ENCODE measurements around the gene HIP1.
"Not testable (repeated sequence)": the region's sequence is repeated elsewhere in the genome, so short reads cannot be mapped to it uniquely, and the experiment has no call there.

HIP1 gene

GRCh38 chr7:75738604-75738974 lies at the start of gene HIP1:
Gene HIP1 (minus strand): TSS chr7:75738941. CDS start chr7:75738920, 21 bp downstream.
- DNase-seq (ENCODE audit: low read depth in 2 of 2, low spot score in 1 of 2): no peak

DNA sequence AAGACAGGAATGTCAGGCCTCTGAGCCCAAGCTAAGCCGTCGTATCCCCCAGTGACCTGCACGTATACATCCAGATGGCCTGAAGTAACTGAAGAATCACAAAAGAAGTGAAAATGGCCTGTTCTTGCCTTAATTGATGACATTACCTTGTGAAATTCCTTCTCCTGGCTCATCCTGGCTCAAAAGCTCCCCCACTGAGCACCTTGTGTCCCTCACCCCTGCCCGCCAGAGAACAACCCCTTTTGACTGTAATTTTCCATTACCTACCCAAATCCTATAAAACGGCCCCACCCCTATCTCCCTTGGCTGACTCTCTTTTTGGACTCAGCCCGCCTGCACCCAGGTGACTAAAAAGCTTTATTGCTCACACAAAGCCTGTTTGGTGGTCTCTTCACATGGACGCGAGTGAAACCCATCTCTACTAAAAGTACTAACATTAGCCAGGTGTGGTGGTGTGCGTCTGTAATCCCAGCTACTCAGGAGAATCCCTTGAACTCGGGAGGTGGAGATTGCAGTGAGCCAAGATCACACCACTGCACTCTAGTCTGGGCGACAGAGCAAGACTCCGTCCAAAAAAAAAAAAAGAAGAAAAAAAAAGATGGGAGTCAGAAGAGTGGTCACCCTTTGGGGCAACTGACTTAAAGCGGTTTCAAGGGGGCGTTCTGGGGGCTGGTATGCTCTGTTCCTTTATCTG lies 49.6 kb upstream of the HIP1 start:
- DNase-seq (ENCODE audit: low read depth in 2 of 2, low spot score in 1 of 2): not testable (repeated sequence)

- not testable (repeated sequence) for DNase-seq (ENCODE audit: low read depth in 2 of 2, low spot score in 1 of 2)
These were observed 44.3 kb upstream of the HIP1 start for GRCh38 chr7:75783058-75783457.

- DNase-seq (ENCODE audit: low read depth in 2 of 2, low spot score in 1 of 2): not testable (repeated sequence)
These were observed 42.0 kb upstream of the HIP1 start for GRCh38 chr7:75780647-75781273.

- not testable (repeated sequence) for DNase-seq (ENCODE audit: low read depth in 2 of 2, low spot score in 1 of 2)
These were observed 40.8 kb upstream of the HIP1 start for GRCh38 chr7:75779516-75779915.

DNA sequence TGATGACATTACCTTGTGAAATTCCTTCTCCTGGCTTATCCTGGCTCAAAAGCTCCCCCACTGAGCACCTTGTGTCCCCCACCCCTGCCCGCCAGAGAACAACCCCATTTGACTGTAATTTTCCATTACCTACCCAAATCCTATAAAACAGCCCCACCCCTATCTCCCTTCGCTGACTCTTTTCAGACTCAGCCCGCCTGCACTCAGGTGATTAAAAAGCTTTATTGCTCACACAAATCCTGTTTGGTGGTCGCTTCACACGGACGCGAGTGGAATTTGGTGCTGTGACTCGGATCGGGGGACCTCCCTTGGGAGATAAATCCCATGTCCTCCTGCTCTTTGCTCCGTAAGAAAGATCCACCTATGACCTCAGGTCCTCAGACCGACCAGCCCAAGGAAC lies 40.3 kb upstream of the HIP1 start:
- DNase-seq (ENCODE audit: low read depth in 2 of 2, low spot score in 1 of 2): not testable (repeated sequence)

DNA sequence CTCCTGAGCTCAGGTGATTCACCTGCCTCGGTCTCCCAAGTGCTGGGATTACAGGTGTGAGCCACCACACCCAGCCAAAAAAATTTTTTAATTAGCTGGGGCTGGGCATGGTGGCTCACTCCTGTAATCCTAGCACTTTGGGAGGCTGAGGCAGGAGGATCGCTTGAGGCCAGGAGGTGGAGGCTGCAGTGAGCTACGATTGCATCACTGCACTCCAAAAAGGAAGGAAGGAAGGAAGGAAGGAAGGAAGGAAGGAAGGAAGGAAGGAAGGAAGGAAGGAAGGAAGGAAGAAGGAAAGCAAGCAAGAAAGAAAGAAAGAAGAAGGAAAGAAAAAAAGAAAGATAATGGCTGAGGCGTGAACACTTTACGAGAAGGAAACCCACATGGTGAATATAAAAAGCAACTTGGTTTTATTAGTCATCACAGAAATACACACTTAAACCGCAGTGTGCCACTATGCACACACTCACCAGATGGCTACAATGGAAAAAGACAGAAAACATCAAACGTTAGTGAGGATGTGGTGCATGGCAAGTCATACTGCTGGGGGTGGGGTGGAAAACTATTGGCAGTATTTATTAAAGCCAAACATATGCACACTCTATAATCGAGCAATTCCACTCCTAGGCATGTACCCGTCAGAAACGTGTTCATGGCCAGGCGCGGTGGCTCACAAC lies 37.7 kb upstream of the HIP1 start:
- DNase-seq (ENCODE audit: low read depth in 2 of 2, low spot score in 1 of 2): peak; percentile 19 to 39

DNA sequence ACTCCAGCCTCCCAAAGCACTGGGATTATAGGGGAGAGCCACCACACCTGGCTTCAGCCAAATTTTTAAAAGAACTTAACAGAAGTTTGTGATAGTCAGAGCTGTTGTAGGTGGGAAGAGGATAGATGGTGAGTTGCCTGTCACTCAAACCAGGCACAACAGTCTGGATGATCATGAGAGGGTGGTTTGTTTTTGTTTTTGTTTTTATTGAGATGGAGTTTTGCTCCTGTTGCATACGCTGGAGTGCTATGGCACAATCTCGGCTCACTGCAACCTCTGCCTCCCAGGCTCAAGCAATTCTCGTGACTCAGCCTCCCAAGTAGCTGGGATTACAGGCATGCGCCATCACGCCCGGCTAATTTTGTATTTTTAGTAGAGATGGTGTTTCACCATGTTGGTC lies 35.2 kb upstream of the HIP1 start:
- not testable (repeated sequence) for DNase-seq (ENCODE audit: low read depth in 2 of 2, low spot score in 1 of 2)

- no peak for DNase-seq (ENCODE audit: low read depth in 2 of 2, low spot score in 1 of 2)
These were observed 33.6 kb upstream of the HIP1 start, which contains the start of gene CCL26 for GRCh38 chr7:75772081-75773077. Gene CCL26 (minus strand): TSS chr7:75772211. CDS start chr7:75772176, 35 bp downstream.

DNA sequence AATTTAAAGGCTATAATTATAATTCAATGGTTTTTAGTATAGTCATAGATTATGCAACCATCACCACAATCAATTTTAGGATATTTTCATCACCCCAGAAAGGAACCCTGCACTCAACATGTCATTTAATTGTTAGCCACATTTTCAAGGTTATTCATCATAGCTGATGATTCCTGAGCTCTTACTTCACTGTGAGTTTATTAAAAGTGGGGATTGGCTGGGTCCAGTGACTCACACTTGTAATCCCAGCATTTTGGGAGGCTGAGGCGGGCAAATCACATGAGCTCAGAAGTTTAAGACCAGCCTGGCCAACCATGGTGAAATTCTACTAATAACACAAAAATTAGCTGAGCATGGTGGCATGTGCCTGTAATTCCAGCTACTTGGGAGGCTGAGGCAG lies 32.5 kb upstream of the HIP1 start:
- no peak for DNase-seq (ENCODE audit: low read depth in 2 of 2, low spot score in 1 of 2)

DNA sequence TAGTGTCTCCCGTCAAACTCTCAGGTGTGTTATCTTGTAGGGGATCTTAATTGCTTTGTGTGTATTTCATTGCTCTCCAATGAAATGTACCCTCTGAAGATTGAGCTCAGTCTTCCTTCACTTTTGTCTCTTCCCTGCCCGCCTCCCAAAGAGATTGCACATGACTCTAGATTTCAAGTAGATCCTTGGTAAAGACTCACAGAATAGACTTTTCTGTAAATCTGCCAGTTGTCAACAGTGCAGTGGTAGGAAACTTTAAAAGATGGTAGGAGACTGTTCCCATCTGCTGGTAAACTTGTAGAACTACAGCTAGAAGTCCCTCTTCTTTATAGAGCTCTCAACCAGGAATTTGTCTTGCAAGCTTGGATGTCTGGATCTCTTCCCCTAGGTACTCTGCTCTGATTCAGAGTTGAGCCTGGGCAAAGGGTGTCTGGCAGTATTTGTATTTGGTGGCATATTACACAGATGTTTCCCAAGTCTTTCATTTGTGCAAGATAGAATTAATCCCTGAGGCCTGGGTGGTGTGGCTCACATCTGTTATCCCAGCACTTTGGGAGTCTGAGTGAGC lies 23.7 kb upstream of the HIP1 start:
- DNase-seq (ENCODE audit: low read depth in 2 of 2, low spot score in 1 of 2): no peak

- DNase-seq (ENCODE audit: low read depth in 2 of 2, low spot score in 1 of 2): not testable (repeated sequence)
These were observed 23.1 kb upstream of the HIP1 start for GRCh38 chr7:75761801-75762200.

- DNase-seq (ENCODE audit: low read depth in 2 of 2, low spot score in 1 of 2): no peak
These were observed 19.8 kb upstream of the HIP1 start for GRCh38 chr7:75758491-75758890.

- DNase-seq (ENCODE audit: low read depth in 2 of 2, low spot score in 1 of 2): no peak
These were observed 19.1 kb upstream of the HIP1 start for GRCh38 chr7:75757860-75758259.

DNA sequence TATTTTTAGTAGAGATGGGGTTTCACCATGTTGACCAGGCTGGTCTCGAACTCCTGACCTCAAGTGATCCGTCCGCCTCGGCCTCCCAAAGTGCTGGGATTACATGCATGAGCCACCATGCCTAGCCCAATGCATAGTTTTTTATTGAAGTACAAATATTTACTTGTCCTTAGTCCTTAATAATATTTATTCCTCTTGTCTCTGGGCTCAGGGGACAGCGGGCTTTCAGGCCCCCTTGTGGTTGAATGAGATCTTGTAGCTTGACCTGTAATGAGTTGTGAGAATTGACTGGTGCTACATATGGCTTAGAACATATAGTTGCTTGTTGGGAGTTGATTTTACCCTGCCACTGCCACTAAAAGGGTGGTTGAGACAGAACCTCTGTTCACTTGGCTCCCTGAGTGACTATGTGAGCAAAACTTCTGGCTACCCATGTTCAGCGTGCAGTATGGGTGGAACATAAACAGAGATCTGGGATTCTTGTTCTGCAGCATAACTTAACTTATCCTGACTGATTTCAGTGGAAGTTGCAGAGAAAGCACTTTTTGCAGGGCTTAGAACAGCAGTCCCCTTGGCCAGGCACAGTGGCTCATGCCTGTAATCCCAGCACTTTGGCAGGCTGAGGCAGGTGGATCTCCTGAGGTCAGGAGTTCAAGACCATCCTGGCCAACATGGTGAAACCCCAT lies 18.4 kb upstream of the HIP1 start:
- no peak for DNase-seq (ENCODE audit: low read depth in 2 of 2, low spot score in 1 of 2)

- DNase-seq (ENCODE audit: low read depth in 2 of 2, low spot score in 1 of 2): no peak
These were observed 17.7 kb upstream of the HIP1 start for GRCh38 chr7:75756206-75756990.

GRCh38 chr7:75743455-75743859 lies 4.7 kb upstream of the HIP1 start:
- DNase-seq (ENCODE audit: low read depth in 2 of 2, low spot score in 1 of 2): no peak

DNA sequence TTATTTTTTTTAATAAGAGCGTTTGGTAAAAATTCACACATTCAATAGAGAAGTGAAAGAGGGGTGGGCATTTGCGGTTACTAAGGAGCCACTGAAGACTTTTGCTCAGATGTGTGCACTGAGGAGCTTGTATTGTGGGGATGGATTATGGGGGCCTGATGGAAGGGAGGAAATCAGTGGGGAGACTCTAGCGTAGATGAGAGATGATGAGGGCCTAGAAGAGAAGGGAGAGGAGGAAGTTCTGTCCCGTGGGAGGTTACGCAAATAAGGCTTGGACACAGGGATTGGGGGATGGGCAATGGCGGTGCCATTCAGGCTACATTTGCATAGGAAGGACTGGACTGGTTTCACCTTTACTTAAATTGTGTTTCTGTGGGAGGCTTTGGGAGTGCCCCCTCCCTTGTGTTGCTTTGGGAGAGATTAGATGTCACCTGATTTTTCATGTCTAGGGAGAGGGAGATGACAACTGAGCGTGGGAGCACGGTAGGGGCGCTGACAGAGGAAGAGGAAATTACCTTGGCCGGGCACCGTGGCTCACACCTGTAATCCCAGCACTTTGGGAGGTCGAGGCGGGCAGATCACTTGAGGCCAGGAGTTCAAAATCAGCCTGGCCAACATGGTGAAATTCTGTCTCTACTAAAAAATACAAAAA lies 2.2 kb upstream of the HIP1 start:
- DNase-seq (ENCODE audit: low read depth in 2 of 2, low spot score in 1 of 2): no peak
